Measurements from ENCODE around the gene GPR162. TPM values are rescaled to one million over a fixed set of nuclear protein-coding genes. Genes with fewer than 3 reads are reported as not detected.

Gene GPR162
- total and polyA plus RNA-seq, 7 donors = 1.2 to 16.1 (median 7.3) TPM

- intact Hi-C loops (cut with DNase I) = no loop called here
- Histone ChIP-seq H3K27ac (no peak overlapping the region), H3K9me3 (no peaks in the 10 kb centered on the region), H3K36me3 (peaks cover 0 to 44% (median 5%) of the 10 kb centered on the region in 4 donors), H3K27me3 (no peaks in the 10 kb centered on the region), H3K4me1 (peaks cover 0 to 22% (median 15%) of the 10 kb centered on the region in 4 donors), H3K4me3 (no peak overlapping the region)
- TF ChIP-seq CTCF (IDR thresholded peaks at IDR 0.05) (no peak), POLR2A (IDR thresholded peaks at IDR 0.05) (no peak), EP300 (IDR thresholded peaks at IDR 0.05) (no peak), POLR2AphosphoS5 (IDR thresholded peaks at IDR 0.05) (no peak)
- no peak for DNase-seq
- WGBS, 2 donors = 79 to 90% methylated on average over 2 of the region's 2 CpGs
Measured at GRCh38 chr12:6849427-6849826, 27.8 kb downstream of the GPR162 start.

GRCh38 chr12:6849976-6850560 lies 28.4 kb downstream of the GPR162 start:
- Histone ChIP-seq H3K4me1 (peaks cover 0 to 22% (median 15%) of the 10 kb centered on the region in 4 donors), H3K27me3 (no peaks in the 10 kb centered on the region), H3K9me3 (no peaks in the 10 kb centered on the region), H3K27ac (no peak overlapping the region), H3K36me3 (peaks cover 0 to 37% (median 4%) of the 10 kb centered on the region in 4 donors), H3K4me3 (no peak overlapping the region)
- intact Hi-C loops (cut with DNase I) = no loop called here
- 86 to 87% methylated on average over 10 of the region's 10 CpGs for WGBS, 2 donors
- DNase-seq = no peak
- TF ChIP-seq POLR2AphosphoS5 (IDR thresholded peaks at IDR 0.05) (no peak), CTCF (IDR thresholded peaks at IDR 0.05) (no peak), POLR2A (IDR thresholded peaks at IDR 0.05) (no peak)

- H3K27me3 ChIP-seq = no peaks in the 10 kb centered on the region
- TF ChIP-seq POLR2AphosphoS5 (IDR thresholded peaks at IDR 0.05) (no peak), POLR2A (IDR thresholded peaks at IDR 0.05) (no peak), CTCF (IDR thresholded peaks at IDR 0.05) (no peak)
- peaks cover 0 to 22% (median 15%) of the 10 kb centered on the region in 4 donors for H3K4me1 ChIP-seq
- peak overlapping the region; percentile 91 to 99 (median 96) for H3K27ac ChIP-seq
- peak overlapping the region in 3 of 4 donors; percentile 59 to 74 (median 70) for H3K4me3 ChIP-seq
- intact Hi-C loops (cut with DNase I) = no loop called here
- peaks cover 2 to 37% (median 5%) of the 10 kb centered on the region in 4 donors for H3K36me3 ChIP-seq
- DNase-seq = no peak
- no peaks in the 10 kb centered on the region for H3K9me3 ChIP-seq
- 15 to 36% methylated on average over 16 of the region's 16 CpGs for WGBS, 2 donors
Measured at GRCh38 chr12:6850796-6851152, 29.2 kb downstream of the GPR162 start.

GRCh38 chr12:6851153-6851920 lies 29.7 kb downstream of the GPR162 start, which contains the start of gene CDCA3:
Gene CDCA3, minus strand, starts transcription at chr12:6851286. Its CDS starts 334 bp downstream, at chr12:6850952.
- TF ChIP-seq EP300 (IDR thresholded peaks at IDR 0.05) (no peak), POLR2A (IDR thresholded peaks at IDR 0.05) (peak; percentile 36 to 82), POLR2AphosphoS5 (IDR thresholded peaks at IDR 0.05) (peak; percentile 78 to 96 (median 94)), CTCF (IDR thresholded peaks at IDR 0.05) (no peak)

More at GRCh38 chr12:6851153-6851920, 29.7 kb downstream of the GPR162 start, which contains the start of gene CDCA3:
- H3K36me3 ChIP-seq = peaks cover 7 to 37% (median 10%) of the 10 kb centered on the region in 4 donors
- peak within 1 kb of the TSS; percentile 59 to 74 (median 68) for H3K4me3 ChIP-seq
- DNase-seq = peak; percentile 99
- peak within 1 kb of the TSS; percentile 91 to 99 (median 96) for H3K27ac ChIP-seq
- no peaks in the 10 kb centered on the region for H3K9me3 ChIP-seq
- 0 to 1% methylated on average over 37 of the region's 37 CpGs for WGBS, 2 donors
- intact Hi-C loops (cut with DNase I) = no loop called here
- H3K4me1 ChIP-seq = peaks cover 0 to 22% (median 15%) of the 10 kb centered on the region in 4 donors
- no peaks in the 10 kb centered on the region for H3K27me3 ChIP-seq

All from sigmoid colon (tissue), 7 donors.